Heart left ventricle (tissue), 16 donors: ENCODE measurements around the gene MECP2. TPM values are rescaled to one million over a fixed set of nuclear protein-coding genes. Genes with fewer than 3 reads are reported as not detected.

Experiments
- ATAC-seq, 4 donors: fragments of 200-7000 bp; cut with Tn5 transposase; one replicate each; pipeline ENCODE4 v1.9.1; 2020 to 2022; ENCODE audit warnings: moderate library complexity in 4 of 4, mild to moderate bottlenecking in 3 of 4, moderate number of reproducible peaks in 1 of 4
- DNase-seq, 5 donors: peaks; one replicate each; pipeline ENCODE4 v3.0.0-alpha.2; 2020
- H3K27ac ChIP-seq, 12 donors: fragments of 200-600 bp; sonication (generic) in 4 of 12; one replicate each; pipeline versions ENCODE4 v1.5.0 to v1.8.0; 2016 to 2022; ENCODE audit warnings: mild to moderate bottlenecking in 2 of 12
- H3K27me3 ChIP-seq, 9 donors: fragments of 200-600 bp; sonication (generic) in 2 of 9; one replicate each; pipeline versions ENCODE4 v1.5.1 to v1.8.0; 2016 to 2022; ENCODE audit warnings: mild to moderate bottlenecking in 3 of 9
- H3K36me3 ChIP-seq, 9 donors: fragments of 200-600 bp; sonication (generic) in 2 of 9; one replicate each; pipeline versions ENCODE4 v1.5.0 to v1.8.0; 2018 to 2022; ENCODE audit warnings: mild to moderate bottlenecking in 2 of 9
- H3K4me1 ChIP-seq, 12 donors: fragments of 200-600 bp; sonication (generic) in 4 of 12; one replicate each; pipeline versions ENCODE4 v1.5.0 to v1.8.0; 2016 to 2022; ENCODE audit warnings: mild to moderate bottlenecking in 3 of 12
- H3K4me3 ChIP-seq, 12 donors: fragments of 200-600 bp; sonication (generic) in 4 of 12; one replicate each; pipeline versions ENCODE4 v1.5.0 to v1.8.0; 2017 to 2022; ENCODE audit warnings: mild to moderate bottlenecking in 9 of 12, moderate library complexity in 4 of 12
- H3K9me3 ChIP-seq, 12 donors: fragments of 200-600 bp; sonication (generic) in 4 of 12; one replicate each; pipeline versions ENCODE4 v1.5.0 to v1.8.0; 2016 to 2022; ENCODE audit warnings: mild to moderate bottlenecking in 1 of 12
- CTCF ChIP-seq, 12 donors: fragments of 200-600 bp; sonication (generic) in 4 of 12; IDR thresholded peaks; one replicate each; pipeline versions ENCODE4 v1.5.0 to v1.8.0; 2018 to 2022; ENCODE audit warnings: antibody characterized with exemption in 12 of 12, mild to moderate bottlenecking in 5 of 12
- POLR2A ChIP-seq, 2 donors: fragments of 450-650 bp; IDR thresholded peaks; one replicate each; pipeline ENCODE4 v1.6.1; 2017; ENCODE audit warnings: antibody characterized with exemption in 2 of 2, mild to moderate bottlenecking in 2 of 2, moderate library complexity in 2 of 2
- WGBS, 4 donors: extraction: QIAGEN DNeasy Blood & Tissue Kit in 2 of 4; methylation state at CpG; one replicate each; pipeline versions ENCODE4 v1.1.5 to v1.1.7; 2013 to 2018; 5-methylcytosine and 5-hydroxymethylcytosine counted together
- intact Hi-C, 10 donors: fragments of 100-400 bp; cut with DNase I; formaldehyde crosslinking; loops; one replicate each; pipeline versions ENCODE4 v1.11.1 to v1.14.2; 2022
- polyA plus RNA-seq, 2 donors: library from polyadenylated mRNA; stranded (reverse); fragments of 200-250 nt; gene quantifications; one replicate each; pipeline ENCODE4 v1.2.3, GENCODE V29; 2013
- total RNA-seq, 9 donors: library from RNA; depleted of rRNA in 2 of 9; stranded (reverse); fragments of >200 nt in 2 of 9; fragmentation: NEBNext Ultra II Directional in 3 of 9; extraction: Animal tissue kit (Norgen Biotek cat#: 25700) in 3 of 9; gene quantifications; one replicate each; pipeline versions ENCODE4 v1.1.0 to v1.2.4, GENCODE V29; 2016 to 2023
- donor health status: ischemic (EF 13 %, LVEDD 7.1; RV severe dilation, severe dysfunction).
- donor health status: healthy with polysubstance abuse.
- donor health status: DM: no; HTN: yes; CAD: no.
- donor health status: DM: no; HTN: no; CAD: no.
- donor health status: ischemic (EF 25% LVEDD 6.9; RV normal size, moderate dysfunction).
- donor health status: ischemic (EF 25% LVEDD 5.7; RV mildly dilated, moderate dysfunction).
- donor health status: healthy.
- donor health status: DM: yes; HTN: yes; CAD: no.
- donor health status: ischemic (EF 35%, LVEDD 5.7; RV mildly dilated, moderate dysfunction).
- donor health status: nonischemic (EF 11% LVEDD 7.7; RV severe dilation, severe dysfunction).
- donor health status: DM: yes; HTN: yes; CAD: no.
- donor health status: PGD.
- donor health status: ischemic (EF 29% LVEDD 5.4; RV normal size, mild dysfunction).
- donor health status: nonischemic (EF 23%, LVEDD 6.1; RV moderate dilation, normal function).

Gene MECP2
- total and polyA plus RNA-seq, 11 donors: 22.7 to 83.3 (median 33.6) TPM

- peaks cover 0 to 51% (median 11%) of the 10 kb centered on the region in 12 donors for H3K4me1 ChIP-seq
- no peak for ATAC-seq
- intact Hi-C loops: no loop called here
These were observed 29.0 kb downstream of the MECP2 start for GRCh38 chrX:154068560-154068959.

DNA sequence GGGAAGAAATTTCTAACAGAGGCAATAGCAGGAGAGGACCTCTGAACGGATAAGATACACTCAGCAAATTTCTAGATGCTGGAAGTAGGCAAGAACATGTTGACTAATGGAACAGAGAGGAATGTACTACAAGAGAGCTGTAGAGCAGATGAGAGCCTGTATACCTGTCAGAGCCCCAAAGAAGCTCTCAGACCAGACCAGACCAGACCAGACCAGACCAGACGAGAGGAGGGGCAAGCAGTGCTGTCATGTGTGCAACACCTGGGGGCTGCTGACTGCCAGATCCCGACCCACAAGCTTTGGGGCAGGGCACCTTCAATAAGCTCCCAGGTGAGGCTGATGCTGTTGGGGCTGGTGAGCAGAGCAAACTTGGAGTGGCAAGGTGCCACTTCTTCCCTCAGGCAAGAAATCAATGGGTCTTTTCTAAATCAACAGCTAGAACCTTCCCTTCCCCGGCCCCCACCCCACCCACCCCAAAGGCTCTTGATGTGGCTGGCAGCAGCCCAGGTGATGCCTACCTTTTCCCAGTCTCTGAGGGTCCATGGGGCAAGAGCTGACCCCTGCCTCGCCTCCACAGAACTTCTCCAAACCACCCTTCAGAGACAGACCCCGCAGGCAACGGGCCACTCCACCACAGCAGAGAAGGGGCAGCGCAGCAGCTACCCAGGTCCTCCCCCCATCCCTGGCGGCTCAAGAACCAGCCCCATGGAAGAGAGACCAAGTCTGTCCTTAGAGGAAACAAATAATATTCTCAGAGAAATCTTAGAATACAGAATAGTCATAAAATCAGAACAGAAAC, 32.7 kb downstream of the MECP2 start:
- Histone ChIP-seq H3K27ac (no peak overlapping the region), H3K4me1 (peaks cover 0 to 68% (median 26%) of the 10 kb centered on the region in 12 donors)
- ATAC-seq: peak in 1 of 4 donors; percentile 16

More at GRCh38 chrX:154068560-154068959, 29.0 kb downstream of the MECP2 start:
- peaks cover 0 to 27% (median 0%) of the 10 kb centered on the region in 9 donors for H3K27me3 ChIP-seq
- H3K9me3 ChIP-seq: no peaks in the 10 kb centered on the region
- H3K27ac ChIP-seq: no peak overlapping the region
- 68 to 98% (median 83%) methylated on average over 3 of the region's 3 CpGs for WGBS, 4 donors
- H3K4me3 ChIP-seq: no peak overlapping the region
- DNase-seq: no peak
- H3K36me3 ChIP-seq: no peaks in the 10 kb centered on the region
- no peak for TF ChIP-seq CTCF (IDR thresholded peaks at IDR 0.05)

DNA sequence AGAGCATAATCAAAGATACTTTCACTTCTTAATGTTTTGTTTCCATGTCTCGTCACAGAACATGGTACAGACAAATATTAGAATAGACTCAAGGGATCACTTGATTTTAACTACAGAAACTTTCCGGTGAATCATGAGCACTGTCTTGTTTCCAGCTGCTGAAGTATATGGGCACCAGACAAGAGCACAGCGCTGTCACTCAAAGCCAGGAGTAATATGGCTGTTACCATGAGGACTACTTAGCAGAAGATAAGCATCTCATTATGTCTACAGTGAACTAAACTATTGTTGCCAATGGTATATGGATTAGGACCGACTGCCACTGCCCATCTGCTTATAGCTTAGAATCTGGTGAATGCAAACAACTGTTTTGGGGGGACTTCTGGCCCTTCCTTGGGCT, 34.3 kb downstream of the MECP2 start:
- Histone ChIP-seq H3K36me3 (peaks cover 0 to 3% (median 0%) of the 10 kb centered on the region in 9 donors), H3K4me3 (no peak overlapping the region), H3K9me3 (no peaks in the 10 kb centered on the region), H3K27ac (no peak overlapping the region), H3K4me1 (peaks cover 0 to 79% (median 30%) of the 10 kb centered on the region in 12 donors), H3K27me3 (peaks cover 0 to 35% (median 0%) of the 10 kb centered on the region in 9 donors)
- 55 to 71% (median 62%) methylated on average over 4 of the region's 4 CpGs for WGBS, 4 donors
- TF ChIP-seq POLR2A (IDR thresholded peaks at IDR 0.05): no peak
- no peak for TF ChIP-seq CTCF (IDR thresholded peaks at IDR 0.05)
- ATAC-seq (peak in 1 of 4 donors; percentile 29), DNase-seq (no peak)
- intact Hi-C loops: no loop called here

More for the DNA sequence above, 32.7 kb downstream of the MECP2 start:
- TF ChIP-seq POLR2A (IDR thresholded peaks at IDR 0.05) (no peak), CTCF (IDR thresholded peaks at IDR 0.05) (no peak)
- DNase-seq: no peak
- Histone ChIP-seq H3K27me3 (peaks cover 0 to 25% (median 0%) of the 10 kb centered on the region in 9 donors), H3K4me3 (no peak overlapping the region), H3K36me3 (no peaks in the 10 kb centered on the region), H3K9me3 (no peaks in the 10 kb centered on the region)
- intact Hi-C loops: no loop called here
- WGBS, 4 donors: 65 to 78% (median 73%) methylated on average over 8 to 9 of the region's 9 CpGs

- no peak for DNase-seq
- Histone ChIP-seq H3K27ac (no peak overlapping the region), H3K27me3 (peaks cover 0 to 46% (median 0%) of the 10 kb centered on the region in 9 donors), H3K36me3 (peaks cover 0 to 8% (median 0%) of the 10 kb centered on the region in 9 donors), H3K9me3 (no peaks in the 10 kb centered on the region), H3K4me1 (peaks cover 0 to 82% (median 32%) of the 10 kb centered on the region in 12 donors), H3K4me3 (no peak overlapping the region)
- ATAC-seq: peak in 1 of 4 donors; percentile 16
- intact Hi-C loops: no loop called here
- WGBS, 4 donors: 56 to 70% (median 63%) methylated on average over 8 of the region's 8 CpGs
- TF ChIP-seq CTCF (IDR thresholded peaks at IDR 0.05) (no peak), POLR2A (IDR thresholded peaks at IDR 0.05) (no peak)
These were observed 35.7 kb downstream of the MECP2 start for GRCh38 chrX:154061801-154062200.
